Progenitor cell of endocrine pancreas (in vitro differentiated cells): ENCODE measurements around the gene CCM2. TPM values are rescaled to one million over a fixed set of nuclear protein-coding genes. Genes with fewer than 3 reads are reported as not detected.

ENCODE experiments used
- DNase-seq: peaks from one replicate; pipeline ENCODE4 v3.0.0; 2021; ENCODE audit warnings: low spot score; ENCODE audit not compliant: unreplicated experiment
- H3K27ac Mint-ChIP-seq: 2 replicates; pipeline ENCODE4 v1.8.0; 2021; ENCODE audit warnings: mild to moderate bottlenecking, moderate library complexity, mixed read lengths
- H3K27me3 Mint-ChIP-seq: 2 replicates; pipeline ENCODE4 v1.8.0; 2021; ENCODE audit warnings: mixed read lengths
- H3K36me3 Mint-ChIP-seq: 2 replicates; pipeline ENCODE4 v1.8.0; 2022; ENCODE audit warnings: mixed read lengths; ENCODE audit not compliant: insufficient read depth
- H3K4me1 Mint-ChIP-seq: 2 replicates; pipeline ENCODE4 v1.8.0; 2021; ENCODE audit warnings: low read depth, mixed read lengths
- H3K4me3 Mint-ChIP-seq: 2 replicates; pipeline ENCODE4 v1.8.0; 2021; ENCODE audit warnings: low read depth, mild to moderate bottlenecking, moderate library complexity, mixed read lengths
- H3K9me3 Mint-ChIP-seq: 2 replicates; pipeline ENCODE4 v1.8.0; 2021; ENCODE audit warnings: low read depth, mixed read lengths
- total RNA-seq: library from RNA; stranded (reverse); gene quantifications from 2 replicates; pipeline ENCODE4 v1.2.1, GENCODE V29; 2021
- TF ChIP-seq, protein P1 (sequence below): fragments of 200-600 bp; sonication (generic); IDR thresholded peaks from one replicate; pipeline ENCODE4 v1.5.0; 2021; ENCODE audit warnings: antibody characterized with exemption, mild to moderate bottlenecking; ENCODE audit not compliant: unreplicated experiment

Gene CCM2
- total RNA-seq, 1 donor from 2014 or later: 43.0 TPM

DNA sequence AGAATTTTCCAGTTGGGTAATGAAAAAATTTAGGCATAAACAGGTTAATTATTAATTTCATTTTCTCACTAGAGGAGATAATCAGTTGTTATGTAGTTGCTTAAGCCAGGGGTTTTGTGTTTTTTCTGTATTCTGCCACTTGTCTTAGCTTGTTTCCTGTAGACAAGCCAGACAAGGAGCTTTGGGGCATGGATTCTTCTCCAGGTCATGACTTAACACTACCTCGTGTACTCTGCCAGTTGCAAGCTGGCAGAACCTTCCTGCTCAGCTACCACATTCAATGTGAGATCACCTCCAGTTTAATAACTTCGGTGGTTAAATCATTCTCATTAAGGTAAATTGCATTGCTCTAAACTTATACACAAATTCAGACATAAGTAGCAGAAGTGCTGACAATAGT, 1.8 kb downstream of the CCM2 start:
- peak overlapping the region; percentile 41 for H3K27ac Mint-ChIP-seq
- no peak for DNase-seq
- no peaks in the 10 kb centered on the region for H3K27me3 Mint-ChIP-seq
- no peak overlapping the region for H3K4me3 Mint-ChIP-seq
- TF ChIP-seq, protein P1, sequence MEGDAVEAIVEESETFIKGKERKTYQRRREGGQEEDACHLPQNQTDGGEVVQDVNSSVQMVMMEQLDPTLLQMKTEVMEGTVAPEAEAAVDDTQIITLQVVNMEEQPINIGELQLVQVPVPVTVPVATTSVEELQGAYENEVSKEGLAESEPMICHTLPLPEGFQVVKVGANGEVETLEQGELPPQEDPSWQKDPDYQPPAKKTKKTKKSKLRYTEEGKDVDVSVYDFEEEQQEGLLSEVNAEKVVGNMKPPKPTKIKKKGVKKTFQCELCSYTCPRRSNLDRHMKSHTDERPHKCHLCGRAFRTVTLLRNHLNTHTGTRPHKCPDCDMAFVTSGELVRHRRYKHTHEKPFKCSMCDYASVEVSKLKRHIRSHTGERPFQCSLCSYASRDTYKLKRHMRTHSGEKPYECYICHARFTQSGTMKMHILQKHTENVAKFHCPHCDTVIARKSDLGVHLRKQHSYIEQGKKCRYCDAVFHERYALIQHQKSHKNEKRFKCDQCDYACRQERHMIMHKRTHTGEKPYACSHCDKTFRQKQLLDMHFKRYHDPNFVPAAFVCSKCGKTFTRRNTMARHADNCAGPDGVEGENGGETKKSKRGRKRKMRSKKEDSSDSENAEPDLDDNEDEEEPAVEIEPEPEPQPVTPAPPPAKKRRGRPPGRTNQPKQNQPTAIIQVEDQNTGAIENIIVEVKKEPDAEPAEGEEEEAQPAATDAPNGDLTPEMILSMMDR: no peak
- H3K4me1 Mint-ChIP-seq: peaks cover 10% of the 10 kb centered on the region
- no peaks in the 10 kb centered on the region for H3K9me3 Mint-ChIP-seq
- H3K36me3 Mint-ChIP-seq: peaks cover 4% of the 10 kb centered on the region

DNA sequence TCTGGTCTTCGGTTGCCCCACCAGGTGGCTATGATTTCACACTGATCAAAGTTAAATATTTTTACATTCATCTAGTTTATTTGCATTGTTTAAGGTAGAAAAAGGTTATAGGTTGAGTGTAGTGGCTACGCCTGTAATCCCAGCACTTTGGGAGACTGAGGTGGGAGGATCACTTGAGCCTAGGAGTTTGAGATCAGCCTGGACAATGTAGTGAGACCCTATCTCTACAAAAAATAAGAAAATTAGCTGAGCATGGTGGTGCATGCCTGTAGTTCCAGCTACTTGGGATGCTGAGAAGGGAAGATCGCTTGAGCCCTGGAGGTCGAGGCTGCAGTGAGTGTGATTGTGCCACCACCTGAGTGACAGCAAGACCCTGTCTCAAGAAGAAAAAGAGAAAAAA, 3.8 kb downstream of the CCM2 start:
- no peak overlapping the region for H3K27ac Mint-ChIP-seq
- no peaks in the 10 kb centered on the region for H3K9me3 Mint-ChIP-seq
- H3K4me3 Mint-ChIP-seq: no peak overlapping the region
- peaks cover 7% of the 10 kb centered on the region for H3K4me1 Mint-ChIP-seq
- DNase-seq: no peak
- peaks cover 4% of the 10 kb centered on the region for H3K36me3 Mint-ChIP-seq
- no peaks in the 10 kb centered on the region for H3K27me3 Mint-ChIP-seq
- TF ChIP-seq, protein P1: no peak

DNA sequence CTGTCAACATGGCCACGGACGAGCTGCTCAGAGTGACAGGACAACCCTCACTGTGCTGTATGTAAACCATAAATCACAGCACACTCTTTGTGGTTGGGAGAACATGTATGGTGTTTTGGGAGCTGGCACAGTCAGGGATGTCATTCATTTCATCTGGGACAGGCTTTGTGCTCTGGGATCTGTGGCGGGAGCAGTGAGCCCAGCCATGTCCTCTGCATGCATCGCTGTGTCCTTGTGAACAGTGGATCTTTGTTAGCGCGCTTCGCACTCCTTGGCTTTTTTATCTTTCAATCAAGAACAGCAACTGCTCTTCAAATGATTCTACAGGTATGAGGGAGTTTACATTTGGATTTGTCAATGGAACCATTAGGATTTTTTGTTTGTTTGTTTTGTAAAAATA, 7.1 kb downstream of the CCM2 start:
- no peak for DNase-seq
- no peak overlapping the region for H3K4me3 Mint-ChIP-seq
- no peaks in the 10 kb centered on the region for H3K9me3 Mint-ChIP-seq
- no peaks in the 10 kb centered on the region for H3K27me3 Mint-ChIP-seq
- H3K4me1 Mint-ChIP-seq: no peaks in the 10 kb centered on the region
- no peak overlapping the region for H3K27ac Mint-ChIP-seq
- TF ChIP-seq, protein P1: no peak
- peaks cover 5% of the 10 kb centered on the region for H3K36me3 Mint-ChIP-seq

DNA sequence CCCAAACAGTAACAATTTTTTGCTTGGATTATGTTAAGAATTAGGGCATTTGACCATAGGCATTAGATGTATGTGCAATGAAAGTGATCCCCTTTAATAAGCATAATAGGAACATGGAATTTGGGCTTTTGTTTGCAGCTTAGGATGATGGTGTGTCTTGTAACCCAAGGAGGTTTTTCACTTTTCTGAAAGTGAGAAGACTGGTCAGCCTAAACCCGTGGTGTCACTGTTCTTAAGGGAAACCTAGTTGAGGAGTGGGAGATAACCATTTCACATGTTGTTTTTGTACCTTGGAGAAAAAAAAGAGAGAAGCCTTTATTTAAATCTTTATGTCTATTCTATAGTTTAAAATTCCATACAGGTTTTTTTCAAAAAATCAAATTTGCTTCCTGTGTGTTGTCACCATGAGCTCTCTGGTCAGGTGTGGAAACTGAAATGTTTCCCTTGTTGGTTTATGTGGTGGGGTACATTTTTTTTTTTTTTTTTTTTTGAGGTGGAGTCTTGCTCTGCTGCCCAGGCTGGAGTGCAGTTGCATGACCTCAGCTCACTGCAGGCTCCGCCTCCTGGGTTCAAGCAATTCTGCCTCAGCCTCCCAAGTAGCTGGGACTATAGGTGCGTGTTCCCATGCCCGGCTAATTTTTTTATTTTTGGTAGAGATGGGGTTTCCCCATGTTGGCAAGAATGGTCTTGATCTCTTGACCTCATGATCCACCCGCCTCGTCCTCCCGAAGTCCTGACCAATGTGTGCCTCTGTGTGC, 7.7 kb downstream of the CCM2 start:
- no peak overlapping the region for H3K27ac Mint-ChIP-seq
- DNase-seq: no peak
- H3K4me1 Mint-ChIP-seq: no peaks in the 10 kb centered on the region
- TF ChIP-seq, protein P1: no peak
- H3K9me3 Mint-ChIP-seq: no peaks in the 10 kb centered on the region
- no peaks in the 10 kb centered on the region for H3K27me3 Mint-ChIP-seq
- H3K4me3 Mint-ChIP-seq: no peak overlapping the region
- H3K36me3 Mint-ChIP-seq: peaks cover 6% of the 10 kb centered on the region

DNA sequence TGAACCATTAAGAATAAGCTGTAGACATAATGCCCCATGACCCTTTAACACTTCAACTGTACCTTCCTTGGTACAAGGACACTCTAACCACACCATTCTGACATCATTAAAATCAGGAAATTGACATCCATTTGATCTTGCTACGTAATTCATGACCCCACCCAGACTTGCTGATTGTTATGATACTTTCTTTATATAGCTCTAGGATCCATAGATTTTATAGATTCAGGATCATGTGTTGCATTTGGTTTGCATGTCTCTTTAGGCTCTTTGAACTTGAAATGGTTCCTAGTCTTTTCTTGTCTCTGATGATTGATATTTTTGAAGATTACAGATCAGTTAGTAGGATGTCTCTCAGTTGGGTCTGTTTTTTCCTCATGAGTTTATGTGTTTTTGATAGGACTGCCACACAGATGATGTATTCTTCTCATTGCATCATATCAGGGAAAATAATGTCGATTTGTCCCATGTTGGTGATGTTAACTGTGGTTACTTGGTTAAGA, 13.5 kb downstream of the CCM2 start:
- H3K4me1 Mint-ChIP-seq: peaks cover 7% of the 10 kb centered on the region
- no peak for DNase-seq
- peaks cover 22% of the 10 kb centered on the region for H3K36me3 Mint-ChIP-seq
- no peaks in the 10 kb centered on the region for H3K27me3 Mint-ChIP-seq
- no peak overlapping the region for H3K27ac Mint-ChIP-seq
- no peak overlapping the region for H3K4me3 Mint-ChIP-seq
- TF ChIP-seq, protein P1: no peak
- peaks cover 5% of the 10 kb centered on the region for H3K9me3 Mint-ChIP-seq
